GM12878 (cell line): ENCODE data around the gene CLEC4G. TPM values are rescaled to one million over a fixed set of nuclear protein-coding genes. Genes with fewer than 3 reads are reported as not detected.
A peak's percentile ranks its signal among the peaks of the same experiment; 100 is the strongest.

Experiments used
- CBFB ChIP-seq: IDR thresholded peaks from 2 replicates; pipeline ENCODE4 v1.6.1; 2016; ENCODE audit warnings: antibody characterized with exemption, low read depth
- CBX3 ChIP-seq: fragments of 200-600 bp; sonication (generic); IDR thresholded peaks from 2 replicates; pipeline ENCODE4 v1.6.1; 2016; ENCODE audit warnings: low read depth, borderline replicate concordance
- CREB1 ChIP-seq: IDR thresholded peaks from 2 replicates; pipeline ENCODE4 v1.6.1; 2012; ENCODE audit warnings: low read depth, mild to moderate bottlenecking, inconsistent platforms
- CREM ChIP-seq: IDR thresholded peaks from 2 replicates; pipeline ENCODE4 v1.6.1; 2014; ENCODE audit warnings: antibody characterized with exemption, low read depth
- FOXM1 ChIP-seq: IDR thresholded peaks from 2 replicates; pipeline ENCODE4 v1.6.1; 2012; ENCODE audit warnings: low read depth, mild to moderate bottlenecking, inconsistent platforms, low read length, moderate library complexity
- JUND ChIP-seq: IDR thresholded peaks from 2 replicates; pipeline ENCODE4 v1.6.1; 2012; ENCODE audit warnings: low read depth, mild to moderate bottlenecking, low read length, improper control_type of control experiment, moderate library complexity
- NFYA ChIP-seq: IDR thresholded peaks from 2 replicates; pipeline ENCODE4 v1.6.1; 2011; ENCODE audit warnings: low read depth, mild to moderate bottlenecking, low read length, improper control_type of control experiment, borderline replicate concordance
- PAX5 ChIP-seq: IDR thresholded peaks from 2 replicates; pipeline ENCODE4 v1.6.1; 2011; ENCODE audit warnings: low read depth, low read length, borderline replicate concordance
- PBX3 ChIP-seq: IDR thresholded peaks from 2 replicates; pipeline ENCODE4 v1.6.1; 2011; ENCODE audit warnings: mild to moderate bottlenecking, low read depth, low read length, moderate library complexity; ENCODE audit not compliant: insufficient replicate concordance
- POLR2A ChIP-seq: IDR thresholded peaks from 2 replicates; pipeline ENCODE4 v1.6.1; 2011; ENCODE audit warnings: low read depth, mild to moderate bottlenecking, low read length
- POLR2AphosphoS5 ChIP-seq: IDR thresholded peaks from 2 replicates; pipeline ENCODE4 v1.6.1; 2011; ENCODE audit warnings: mild to moderate bottlenecking, low read length, inconsistent platforms
- SIX5 ChIP-seq: IDR thresholded peaks from 2 replicates; pipeline ENCODE4 v1.6.1; 2011; ENCODE audit warnings: mild to moderate bottlenecking, low read depth, low read length, moderate library complexity; ENCODE audit not compliant: severe bottlenecking
- SMAD5 ChIP-seq: IDR thresholded peaks from 2 replicates; pipeline ENCODE4 v1.6.1; 2016; ENCODE audit warnings: antibody characterized with exemption, low read depth
- SP1 ChIP-seq: IDR thresholded peaks from one replicate; pipeline ENCODE4 v1.6.1; 2011; ENCODE audit warnings: low read depth, low read length
- SREBF1 ChIP-seq: IDR thresholded peaks from 2 replicates; pipeline ENCODE4 v1.6.1; 2012; ENCODE audit warnings: mild to moderate bottlenecking, low read length
- ZBTB40 ChIP-seq: fragments of 450-650 bp; IDR thresholded peaks from 2 replicates; pipeline ENCODE4 v1.6.1; 2016; ENCODE audit warnings: mild to moderate bottlenecking, moderate library complexity, borderline replicate concordance
- ZNF384 ChIP-seq: IDR thresholded peaks from 2 replicates; pipeline ENCODE4 v1.6.1; 2012; ENCODE audit warnings: low read depth, mild to moderate bottlenecking, low read length, improper control_type of control experiment, borderline replicate concordance
- ZNF592 ChIP-seq: fragments of 450-650 bp; IDR thresholded peaks from 2 replicates; pipeline ENCODE4 v1.6.1; 2017; ENCODE audit warnings: mild to moderate bottlenecking, moderate library complexity
- polyA plus RNA-seq, 11 experiments: library from polyadenylated mRNA; depleted of rRNA in 4 of 11; unstranded in 6 of 11; stranded (reverse) in 5 of 11; fragments of >200 nt; fragmentation: Nextera tagmentation in 4 of 11; fragmentation: Illumina TruSeq in 1 of 11; extraction: Ambion mirVana in 4 of 11; extraction: Trizol in 1 of 11; gene quantifications; 1 replicate in 1 of 11; 2 replicates in 10 of 11; pipeline versions ENCODE4 v1.2.1 to v1.2.3, GENCODE V29; 2011 to 2016; ENCODE audit warnings: inconsistent platforms in 2 of 11, missing spikeins in 2 of 11, low read depth in 1 of 11
- total RNA-seq, 4 experiments: library from RNA; depleted of rRNA in 3 of 4; stranded (reverse); fragments of >200 nt in 3 of 4; fragmentation: Illumina TruSeq in 1 of 4; extraction: Trizol in 1 of 4; gene quantifications; 2 replicates each; pipeline versions ENCODE4 v1.2.1 to v1.2.3, GENCODE V29; 2013 to 2021
- TF ChIP-seq, protein P1 (sequence below): fragments of 150-350 bp; IDR thresholded peaks from 2 replicates; pipeline ENCODE4 v1.6.1; 2014; ENCODE audit warnings: mild to moderate bottlenecking, low read depth, low read length

CLEC4G gene
- total and polyA plus RNA-seq, 10 of the 15 experiments (the other 5 are each of a cell fraction or from before 2014, with no cell fraction given): 0.04 TPM; not detected in 9

- TF ChIP-seq ZBTB40: no peak
- TF ChIP-seq NFYA: no peak
- TF ChIP-seq POLR2A: peak; percentile 55; the same call in 1 of the 2 replicates
- peak; percentile 12; the same call in 1 of the 2 replicates for TF ChIP-seq CREB1
- TF ChIP-seq SREBF1: no peak
- peak; percentile 87 for TF ChIP-seq ZNF384
- TF ChIP-seq FOXM1: no peak; the same call in 1 of the 2 replicates
- no peak for TF ChIP-seq POLR2AphosphoS5
- TF ChIP-seq, protein P1, sequence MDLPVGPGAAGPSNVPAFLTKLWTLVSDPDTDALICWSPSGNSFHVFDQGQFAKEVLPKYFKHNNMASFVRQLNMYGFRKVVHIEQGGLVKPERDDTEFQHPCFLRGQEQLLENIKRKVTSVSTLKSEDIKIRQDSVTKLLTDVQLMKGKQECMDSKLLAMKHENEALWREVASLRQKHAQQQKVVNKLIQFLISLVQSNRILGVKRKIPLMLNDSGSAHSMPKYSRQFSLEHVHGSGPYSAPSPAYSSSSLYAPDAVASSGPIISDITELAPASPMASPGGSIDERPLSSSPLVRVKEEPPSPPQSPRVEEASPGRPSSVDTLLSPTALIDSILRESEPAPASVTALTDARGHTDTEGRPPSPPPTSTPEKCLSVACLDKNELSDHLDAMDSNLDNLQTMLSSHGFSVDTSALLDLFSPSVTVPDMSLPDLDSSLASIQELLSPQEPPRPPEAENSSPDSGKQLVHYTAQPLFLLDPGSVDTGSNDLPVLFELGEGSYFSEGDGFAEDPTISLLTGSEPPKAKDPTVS: no peak
- no peak; the same call in 1 of the 2 replicates for TF ChIP-seq CREM
- peak; percentile 11; the same call in 1 of the 2 replicates for TF ChIP-seq PAX5
- 0 out of 2 replicates have a peak, but pooled peaks have one; percentile 14 for TF ChIP-seq CBFB
- TF ChIP-seq SP1: no peak
- no peak for TF ChIP-seq JUND
- TF ChIP-seq SIX5: no peak
- no peak for TF ChIP-seq SMAD5
- TF ChIP-seq ZNF592: no peak
- no peak for TF ChIP-seq PBX3
- no peak for TF ChIP-seq CBX3
Observed at GRCh38 chr19:7699417-7700401, 32.2 kb downstream of the CLEC4G start (continued).
